Activated gamma-delta T cell (primary cell): ENCODE measurements around the gene C2CD4C.
"Not testable (repeated sequence)": the region's sequence is repeated elsewhere in the genome, so short reads cannot be mapped to it uniquely, and the experiment has no call there.

ENCODE experiments used
- DNase-seq: peaks from one replicate; lab custom pipeline; 2025; lab: John Stamatoyannopoulos, UW

Gene C2CD4C

GRCh38 chr19:366205-366783 is 42.7 kb downstream of the C2CD4C start:
- DNase-seq: no peak

GRCh38 chr19:364496-365287 is 44.3 kb downstream of the C2CD4C start:
- DNase-seq: no peak

GRCh38 chr19:362683-363082 is 46.3 kb downstream of the C2CD4C start:
- DNase-seq: no peak

GRCh38 chr19:362154-362553 is 46.8 kb downstream of the C2CD4C start:
- no peak for DNase-seq

GRCh38 chr19:359653-359925 is 49.4 kb downstream of the C2CD4C start:
- no peak for DNase-seq

- DNase-seq: not testable (repeated sequence)
Measured at GRCh38 chr19:355536-355935, 53.4 kb downstream of the C2CD4C start.
